Upper lobe of left lung (tissue), 4 donors: ENCODE data around the gene ADAM12.

Source experiments
- CTCF ChIP-seq, 6 experiments: fragments of 450-650 bp in 4 of 6; fragments of 200-600 bp in 2 of 6; sonication (generic) in 2 of 6; IDR thresholded peaks; one replicate each; pipeline ENCODE4 v1.5.1; 2016 to 2019; ENCODE audit warnings: antibody characterized with exemption in 6 of 6
- POLR2AphosphoS5 ChIP-seq, 2 donors: sonication (generic); formaldehyde crosslinking; IDR thresholded peaks; one replicate each; pipeline ENCODE4 v1.5.1; 2017; ENCODE audit warnings: antibody characterized with exemption in 2 of 2

- TF ChIP-seq CTCF (IDR thresholded peaks at IDR 0.05) (no peak), POLR2AphosphoS5 (IDR thresholded peaks at IDR 0.05) (no peak)
Observed at GRCh38 chr10:126045861-126046260, 342.4 kb downstream of the ADAM12 start.
